Sigmoid colon (tissue), 4 donors: ENCODE measurements around the gene PTPN1.
"Not testable (repeated sequence)": the region's sequence is repeated elsewhere in the genome, so short reads cannot be mapped to it uniquely, and the experiment has no call there.

ENCODE experiments used
- CTCF ChIP-seq, 4 experiments: fragments of 450-650 bp in 3 of 4; fragments of 200-600 bp in 1 of 4; IDR thresholded peaks; one replicate each; pipeline ENCODE4 v1.5.1; 2016 to 2019; ENCODE audit warnings: antibody characterized with exemption in 4 of 4, mild to moderate bottlenecking in 3 of 4, moderate library complexity in 2 of 4
- EP300 ChIP-seq, 4 donors: sonication (generic); formaldehyde crosslinking; IDR thresholded peaks; one replicate each; pipeline ENCODE4 v1.6.1; 2017; ENCODE audit warnings: antibody characterized with exemption in 4 of 4
- POLR2A ChIP-seq, 2 donors: fragments of 450-650 bp; IDR thresholded peaks; one replicate each; pipeline ENCODE4 v1.6.1; 2016; ENCODE audit warnings: antibody characterized with exemption in 2 of 2, mild to moderate bottlenecking in 2 of 2, moderate library complexity in 2 of 2
- POLR2AphosphoS5 ChIP-seq, 4 donors: sonication (generic); formaldehyde crosslinking; IDR thresholded peaks; one replicate each; pipeline ENCODE4 v1.6.1; 2017; ENCODE audit warnings: antibody characterized with exemption in 4 of 4

- TF ChIP-seq CTCF, POLR2A, POLR2AphosphoS5, EP300 (IDR thresholded peaks at IDR 0.05): not testable (repeated sequence)
These were observed 29.6 kb downstream of the PTPN1 start for GRCh38 chr20:50539798-50540197.
